OCI-LY3 (cell line): ENCODE data around the gene RNGTT.
A peak's percentile ranks its signal among the peaks of the same experiment; 100 is the strongest.

Experiments
- H2AFZ ChIP-seq: fragments of 200-600, 300-600 bp; shearing (Covaris generic); 2 replicates; pipeline ENCODE4 v1.6.0; 2014; ENCODE audit warnings: antibody characterized with exemption, low read depth, low read length
- H3K27ac ChIP-seq: fragments of 200-600, 300-600 bp; sonication (generic); 2 replicates; pipeline ENCODE4 v1.5.1; 2014; ENCODE audit warnings: mild to moderate bottlenecking, low read length, moderate library complexity, mixed read lengths
- H3K27me3 ChIP-seq: fragments of 200-600, 300-600 bp; sonication (generic); 2 replicates; pipeline ENCODE4 v1.6.1; 2014; ENCODE audit warnings: low read depth, low read length, mixed read lengths
- H3K36me3 ChIP-seq: fragments of 200-600, 300-600 bp; sonication (generic); replicated peaks from 2 replicates; pipeline ENCODE3; 2014; ENCODE audit warnings: low read depth, low read length, mixed read lengths
- H3K4me1 ChIP-seq: fragments of 300-600, 200-600 bp; sonication (generic); 2 replicates; pipeline ENCODE4 v1.6.1; 2014; ENCODE audit warnings: low read length, mixed read lengths
- H3K4me2 ChIP-seq: fragments of 200-600, 300-600 bp; sonication (generic); 2 replicates; pipeline ENCODE4 v1.6.1; 2014; ENCODE audit warnings: low read length, mixed read lengths
- H3K4me3 ChIP-seq: fragments of 300-600, 200-600 bp; sonication (generic); 2 replicates; pipeline ENCODE4 v1.5.1; 2014; ENCODE audit warnings: antibody characterized with exemption, mild to moderate bottlenecking, low read length, moderate library complexity
- H3K79me2 ChIP-seq: fragments of 300-600, 200-600 bp; shearing (Covaris generic); 2 replicates; pipeline ENCODE4 v1.6.1; 2014; ENCODE audit warnings: mild to moderate bottlenecking, low read length, mixed read lengths
- H3K9ac ChIP-seq: fragments of 300-600, 200-600 bp; shearing (Covaris generic); 2 replicates; pipeline ENCODE4 v1.6.0; 2014; ENCODE audit warnings: mild to moderate bottlenecking, low read length, moderate library complexity
- H3K9me3 ChIP-seq: fragments of 200-600, 300-600 bp; shearing (Covaris generic); 2 replicates; pipeline ENCODE4 v1.6.1; 2014; ENCODE audit warnings: low read length, mixed read lengths; ENCODE audit not compliant: insufficient read depth
- H4K20me1 ChIP-seq: fragments of 200-600, 300-600 bp; sonication (generic); 2 replicates; pipeline ENCODE4 v1.6.1; 2016; ENCODE audit warnings: low read length, mixed read lengths; ENCODE audit not compliant: insufficient read depth
- EZH2phosphoT487 ChIP-seq: fragments of 200-600 bp; shearing (Covaris generic); IDR thresholded peaks from 2 replicates; pipeline ENCODE4 v1.6.1; 2018; ENCODE audit warnings: antibody characterized with exemption, mixed run types, low read depth
- TF ChIP-seq, protein P1 (sequence below): fragments of 200-600, 300-600 bp; sonication (generic); IDR thresholded peaks from 2 replicates; pipeline ENCODE4 v1.5.1; 2014; ENCODE audit warnings: antibody characterized with exemption, low read length, low read depth

Gene RNGTT

GRCh38 chr6:88708197-88708744, 255.1 kb downstream of the RNGTT start:
- H3K27ac ChIP-seq = no peak overlapping the region
- H3K4me3 ChIP-seq = no peak overlapping the region

DNA sequence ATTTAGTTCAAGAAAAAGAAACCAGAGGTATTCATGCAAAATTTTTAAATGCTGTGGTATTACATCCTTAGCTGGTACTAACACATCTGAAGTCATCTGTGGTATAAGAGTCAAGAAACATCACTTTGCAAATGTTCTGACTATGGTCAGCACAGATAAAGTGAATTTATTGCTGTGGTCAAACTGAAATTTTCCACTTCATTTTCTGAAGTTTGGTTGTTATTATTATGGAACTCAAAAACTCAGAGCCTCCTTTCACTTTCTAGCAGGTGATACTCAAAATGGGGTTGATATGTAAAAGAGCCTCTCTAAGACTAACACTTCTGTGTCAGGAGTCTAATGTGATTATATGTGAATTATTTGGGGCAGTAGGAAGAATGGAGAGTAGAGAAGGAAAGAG, 257.8 kb downstream of the RNGTT start:
- TF ChIP-seq EZH2phosphoT487 = no peak
- TF ChIP-seq, protein P1, sequence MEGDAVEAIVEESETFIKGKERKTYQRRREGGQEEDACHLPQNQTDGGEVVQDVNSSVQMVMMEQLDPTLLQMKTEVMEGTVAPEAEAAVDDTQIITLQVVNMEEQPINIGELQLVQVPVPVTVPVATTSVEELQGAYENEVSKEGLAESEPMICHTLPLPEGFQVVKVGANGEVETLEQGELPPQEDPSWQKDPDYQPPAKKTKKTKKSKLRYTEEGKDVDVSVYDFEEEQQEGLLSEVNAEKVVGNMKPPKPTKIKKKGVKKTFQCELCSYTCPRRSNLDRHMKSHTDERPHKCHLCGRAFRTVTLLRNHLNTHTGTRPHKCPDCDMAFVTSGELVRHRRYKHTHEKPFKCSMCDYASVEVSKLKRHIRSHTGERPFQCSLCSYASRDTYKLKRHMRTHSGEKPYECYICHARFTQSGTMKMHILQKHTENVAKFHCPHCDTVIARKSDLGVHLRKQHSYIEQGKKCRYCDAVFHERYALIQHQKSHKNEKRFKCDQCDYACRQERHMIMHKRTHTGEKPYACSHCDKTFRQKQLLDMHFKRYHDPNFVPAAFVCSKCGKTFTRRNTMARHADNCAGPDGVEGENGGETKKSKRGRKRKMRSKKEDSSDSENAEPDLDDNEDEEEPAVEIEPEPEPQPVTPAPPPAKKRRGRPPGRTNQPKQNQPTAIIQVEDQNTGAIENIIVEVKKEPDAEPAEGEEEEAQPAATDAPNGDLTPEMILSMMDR = no peak
- Histone ChIP-seq H3K4me1 (peaks cover 23% of the 10 kb centered on the region), H3K36me3 (no peaks in the 10 kb centered on the region), H3K9ac (no peak overlapping the region), H2AFZ (no peak overlapping the region), H3K27ac (peak overlapping the region; percentile 22), H3K79me2 (no peaks in the 10 kb centered on the region), H3K4me2 (peak overlapping the region; percentile 38), H3K9me3 (no peaks in the 10 kb centered on the region), H4K20me1 (no peaks in the 10 kb centered on the region), H3K27me3 (no peaks in the 10 kb centered on the region), H3K4me3 (0 out of 2 replicates have a peak overlapping the region, but pooled peaks have one; percentile 9)

More at GRCh38 chr6:88708197-88708744, 255.1 kb downstream of the RNGTT start:
- Histone ChIP-seq H3K4me1 (peaks cover 42% of the 10 kb centered on the region), H3K9ac (no peak overlapping the region), H3K4me2 (no peak overlapping the region), H2AFZ (no peak overlapping the region), H3K36me3 (no peaks in the 10 kb centered on the region), H4K20me1 (no peaks in the 10 kb centered on the region), H3K79me2 (no peaks in the 10 kb centered on the region), H3K27me3 (no peaks in the 10 kb centered on the region), H3K9me3 (no peaks in the 10 kb centered on the region)
- no peak for TF ChIP-seq EZH2phosphoT487
- TF ChIP-seq, protein P1 = no peak

- Histone ChIP-seq H3K4me1 (peaks cover 23% of the 10 kb centered on the region), H3K9ac (no peak overlapping the region), H4K20me1 (no peaks in the 10 kb centered on the region), H3K27ac (peak overlapping the region; percentile 22), H3K9me3 (no peaks in the 10 kb centered on the region), H3K4me2 (peak overlapping the region; percentile 38), H3K4me3 (0 out of 2 replicates have a peak overlapping the region, but pooled peaks have one; percentile 9), H2AFZ (no peak overlapping the region), H3K79me2 (no peaks in the 10 kb centered on the region), H3K36me3 (no peaks in the 10 kb centered on the region), H3K27me3 (no peaks in the 10 kb centered on the region)
- TF ChIP-seq EZH2phosphoT487 = no peak
- TF ChIP-seq, protein P1 = no peak
These were observed 258.4 kb downstream of the RNGTT start for GRCh38 chr6:88704980-88705379.

- no peak overlapping the region for H3K4me3 ChIP-seq
- H2AFZ ChIP-seq = no peak overlapping the region
- no peak overlapping the region for H3K4me2 ChIP-seq
- no peaks in the 10 kb centered on the region for H3K36me3 ChIP-seq
- H3K9ac ChIP-seq = no peak overlapping the region
- H3K9me3 ChIP-seq = no peaks in the 10 kb centered on the region
- no peaks in the 10 kb centered on the region for H4K20me1 ChIP-seq
- TF ChIP-seq, protein P1 = no peak
- TF ChIP-seq EZH2phosphoT487 = no peak
- H3K27me3 ChIP-seq = no peaks in the 10 kb centered on the region
- H3K4me1 ChIP-seq = peaks cover 23% of the 10 kb centered on the region
- no peaks in the 10 kb centered on the region for H3K79me2 ChIP-seq
- no peak overlapping the region for H3K27ac ChIP-seq
These were observed 260.4 kb downstream of the RNGTT start for GRCh38 chr6:88702956-88703556.
